NCI-H510A treated with DMSO at 0.1 percent for 48 hours (cell line): Measurements from ENCODE around the gene FILIP1.
"Not testable (repeated sequence)": the region's sequence is repeated elsewhere in the genome, so short reads cannot be mapped to it uniquely, and the experiment has no call there.

Source experiments
- DNase-seq: peaks from one replicate; lab custom pipeline; 2025; lab: John Stamatoyannopoulos, UW

FILIP1 gene

GRCh38 chr6:75449630-75450206 is 43.9 kb downstream of the FILIP1 start:
- no peak for DNase-seq

DNA sequence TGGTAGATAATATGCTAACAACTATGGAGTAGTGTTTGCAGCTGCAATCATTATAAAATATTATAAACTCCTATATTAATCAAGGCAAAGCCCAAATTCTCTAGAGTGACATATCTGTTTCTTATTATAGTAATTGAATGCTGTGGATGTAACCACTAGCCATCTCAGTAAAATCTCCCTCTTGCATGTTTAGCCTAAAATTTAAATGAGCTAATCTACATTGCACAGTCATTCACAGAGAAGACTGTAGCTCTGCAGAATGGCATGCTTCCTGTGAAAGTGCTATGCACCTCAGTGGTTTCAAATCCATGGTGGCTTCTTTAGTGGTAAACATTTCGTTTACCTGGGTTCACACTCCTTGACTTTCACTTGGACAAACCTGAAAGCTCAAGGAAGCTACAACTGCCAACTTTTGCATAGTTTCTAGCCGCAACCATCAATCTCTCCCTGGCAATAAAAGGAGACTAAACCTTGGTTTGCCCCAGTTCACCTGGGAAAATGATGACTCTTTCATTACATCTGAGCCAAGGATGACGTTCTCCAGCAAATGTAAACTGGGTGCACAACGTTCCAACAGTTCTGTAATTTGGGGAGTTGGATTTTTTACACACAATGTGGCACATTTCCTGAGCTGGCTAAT is 47.2 kb downstream of the FILIP1 start:
- no peak for DNase-seq

GRCh38 chr6:75445738-75446137 is 47.9 kb downstream of the FILIP1 start:
- no peak for DNase-seq

DNA sequence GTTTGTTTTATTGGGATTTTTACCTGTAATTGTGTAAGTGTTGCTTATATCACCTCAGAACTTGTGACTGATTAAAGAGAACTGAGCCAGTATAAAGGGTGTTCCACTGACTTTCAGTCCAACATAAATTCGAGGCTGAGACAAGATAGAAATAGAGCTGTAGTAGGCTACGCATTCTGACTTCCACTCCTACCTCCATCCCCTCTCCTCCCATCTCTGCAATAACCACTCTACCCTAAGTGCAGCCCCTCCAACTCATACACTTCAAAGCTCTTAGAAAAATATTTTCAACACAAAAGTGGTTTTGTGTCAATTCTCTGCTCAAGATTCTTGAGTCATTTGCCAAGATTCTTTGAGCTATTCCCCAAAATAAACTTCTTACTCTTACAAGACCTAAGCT is 48.7 kb downstream of the FILIP1 start:
- no peak for DNase-seq

GRCh38 chr6:75441883-75442282 is 51.7 kb downstream of the FILIP1 start:
- DNase-seq, result not testable (repeated sequence)

GRCh38 chr6:75441479-75441878 is 52.1 kb downstream of the FILIP1 start:
- DNase-seq, result not testable (repeated sequence)

DNA sequence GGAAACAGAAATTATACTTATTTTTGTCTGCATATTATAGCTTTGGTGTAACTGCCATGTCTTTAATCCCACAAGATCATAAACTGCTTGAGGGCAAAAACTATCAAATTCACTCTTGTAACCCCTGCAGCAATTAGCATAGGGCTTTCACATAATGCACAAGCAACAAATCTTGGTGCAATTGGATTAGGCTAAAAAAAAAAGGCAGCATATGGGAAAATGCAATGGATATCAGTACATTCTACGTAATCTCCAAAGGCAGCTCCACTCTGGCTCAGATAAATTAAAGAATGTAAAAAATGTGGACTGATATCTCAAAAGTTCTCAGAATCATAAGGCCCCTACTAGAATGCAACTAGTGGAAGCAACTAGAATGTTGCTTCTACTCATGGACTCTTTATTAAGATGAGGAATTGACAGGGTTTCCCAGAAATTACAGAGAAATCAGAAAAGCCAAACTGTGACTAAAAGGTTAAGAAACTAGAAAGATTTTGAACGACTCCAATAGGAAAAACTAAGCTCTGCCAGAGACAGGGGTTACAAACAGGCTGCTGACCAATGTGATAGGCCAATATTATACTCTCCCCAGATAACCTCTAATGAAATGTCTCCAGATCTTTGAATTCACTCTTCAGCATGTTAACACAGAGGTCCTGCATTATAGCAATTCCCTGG is 55.0 kb downstream of the FILIP1 start:
- DNase-seq, result no peak

GRCh38 chr6:75438013-75438431 is 55.6 kb downstream of the FILIP1 start:
- no peak for DNase-seq

DNA sequence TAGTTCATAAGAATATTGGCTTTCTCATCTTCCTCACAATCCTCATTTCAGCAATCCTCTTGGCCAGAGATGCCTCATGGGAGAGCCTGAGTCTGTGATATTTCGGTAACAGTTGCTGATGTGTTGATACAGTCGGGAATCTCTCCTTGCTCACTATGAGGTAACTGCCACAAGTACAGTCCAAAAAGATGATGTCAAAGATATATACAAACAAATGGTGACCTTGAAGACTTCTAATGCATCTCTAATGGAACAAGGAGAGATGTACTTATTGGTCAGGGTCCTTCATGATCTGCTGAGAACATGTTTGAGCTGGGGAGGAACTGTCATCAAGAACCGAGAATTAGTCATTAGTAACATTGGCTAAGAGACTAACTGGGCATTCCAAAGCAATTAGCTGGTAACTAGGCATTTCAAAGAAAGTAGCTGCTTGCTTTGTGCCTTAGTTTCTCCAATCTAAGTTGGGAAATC is 56.1 kb downstream of the FILIP1 start:
- DNase-seq, result no peak

DNA sequence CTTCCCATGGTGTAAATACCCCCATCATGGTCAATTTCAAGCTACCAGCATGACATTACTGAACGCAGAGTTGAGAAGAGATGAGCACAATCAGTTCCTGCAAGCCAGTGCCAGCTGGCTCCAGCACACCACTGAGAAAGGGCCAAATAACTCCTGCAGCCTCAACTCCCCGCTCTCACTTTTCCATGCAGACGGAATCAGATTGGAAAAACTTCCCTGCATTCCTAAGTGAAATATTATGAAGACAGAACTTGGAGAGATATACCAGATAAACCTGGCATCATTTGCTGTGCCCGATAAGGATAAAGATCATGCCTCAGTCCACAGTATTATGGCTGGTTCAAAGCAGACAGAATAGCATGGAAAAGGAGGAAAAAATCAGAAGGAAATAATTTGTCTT is 56.7 kb downstream of the FILIP1 start:
- DNase-seq, result no peak

GRCh38 chr6:75432809-75433208 is 60.8 kb downstream of the FILIP1 start:
- not testable (repeated sequence) for DNase-seq

GRCh38 chr6:75431379-75431778 is 62.2 kb downstream of the FILIP1 start:
- peak; percentile 11 for DNase-seq

DNA sequence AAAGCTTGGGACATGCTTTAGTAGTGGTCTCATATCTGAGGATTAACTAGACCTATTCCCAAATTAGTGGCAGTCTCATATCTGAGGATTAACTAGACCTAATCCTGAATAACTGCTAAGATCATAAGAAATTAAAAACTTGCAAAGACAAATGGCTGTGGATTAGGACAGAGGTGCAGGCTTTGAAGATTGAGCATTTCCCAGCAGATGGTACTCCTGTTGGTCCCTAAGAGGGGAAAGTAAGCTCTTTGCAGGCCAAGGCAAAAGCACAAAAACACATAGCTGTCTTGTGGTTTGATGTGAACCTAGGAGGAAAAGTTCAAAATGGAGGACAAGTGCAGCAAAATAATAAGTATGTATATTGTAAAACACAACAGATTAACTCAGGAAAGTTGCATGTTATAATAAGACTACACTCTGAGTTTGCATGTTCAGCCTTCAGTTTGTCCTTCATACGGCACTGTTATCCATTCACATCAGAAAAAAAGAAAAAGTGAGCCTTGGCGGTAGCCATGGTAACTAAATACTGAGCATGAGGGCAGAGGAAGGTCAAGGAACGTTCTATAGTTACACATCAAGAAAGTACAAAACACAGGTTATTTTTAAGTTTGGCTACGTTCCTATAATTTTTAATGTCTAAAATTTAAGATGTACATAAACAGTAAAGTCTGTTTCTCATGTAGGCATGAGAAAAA is 62.8 kb downstream of the FILIP1 start:
- DNase-seq, result no peak

DNA sequence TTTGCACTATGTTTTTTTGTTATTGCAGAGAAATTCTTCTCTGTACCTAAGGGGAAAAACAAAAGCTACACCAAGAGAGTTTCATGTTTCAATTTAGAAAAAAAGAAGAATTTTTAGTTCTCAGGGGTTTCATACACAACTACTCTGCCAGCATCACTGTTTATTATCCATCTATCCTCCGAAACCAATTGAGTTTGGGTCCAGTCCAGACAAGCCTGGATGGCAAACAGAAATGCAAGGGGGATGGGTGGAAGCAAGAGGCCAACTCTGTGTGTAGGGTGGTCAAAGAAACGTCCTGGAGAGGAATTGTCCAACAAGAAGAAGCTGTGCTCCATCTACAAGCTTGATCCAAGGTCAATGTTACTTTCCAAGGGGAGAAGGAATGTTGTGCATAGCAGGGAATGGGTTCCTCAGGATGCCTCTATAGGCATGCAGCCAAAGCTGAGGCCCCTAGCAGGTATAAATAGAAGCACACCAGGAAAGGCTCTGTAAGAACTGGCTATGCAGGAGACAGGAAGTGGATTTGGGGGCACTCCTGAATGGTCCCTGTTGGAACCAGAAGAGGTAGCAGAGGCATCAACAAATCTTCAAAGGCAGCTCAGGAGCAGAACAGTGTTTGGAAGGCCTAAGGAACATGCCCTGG is 64.4 kb downstream of the FILIP1 start:
- no peak for DNase-seq

- DNase-seq, result no peak
Observed at GRCh38 chr6:75428204-75428603, 65.4 kb downstream of the FILIP1 start.

GRCh38 chr6:75427329-75427728 is 66.3 kb downstream of the FILIP1 start:
- DNase-seq, result no peak

DNA sequence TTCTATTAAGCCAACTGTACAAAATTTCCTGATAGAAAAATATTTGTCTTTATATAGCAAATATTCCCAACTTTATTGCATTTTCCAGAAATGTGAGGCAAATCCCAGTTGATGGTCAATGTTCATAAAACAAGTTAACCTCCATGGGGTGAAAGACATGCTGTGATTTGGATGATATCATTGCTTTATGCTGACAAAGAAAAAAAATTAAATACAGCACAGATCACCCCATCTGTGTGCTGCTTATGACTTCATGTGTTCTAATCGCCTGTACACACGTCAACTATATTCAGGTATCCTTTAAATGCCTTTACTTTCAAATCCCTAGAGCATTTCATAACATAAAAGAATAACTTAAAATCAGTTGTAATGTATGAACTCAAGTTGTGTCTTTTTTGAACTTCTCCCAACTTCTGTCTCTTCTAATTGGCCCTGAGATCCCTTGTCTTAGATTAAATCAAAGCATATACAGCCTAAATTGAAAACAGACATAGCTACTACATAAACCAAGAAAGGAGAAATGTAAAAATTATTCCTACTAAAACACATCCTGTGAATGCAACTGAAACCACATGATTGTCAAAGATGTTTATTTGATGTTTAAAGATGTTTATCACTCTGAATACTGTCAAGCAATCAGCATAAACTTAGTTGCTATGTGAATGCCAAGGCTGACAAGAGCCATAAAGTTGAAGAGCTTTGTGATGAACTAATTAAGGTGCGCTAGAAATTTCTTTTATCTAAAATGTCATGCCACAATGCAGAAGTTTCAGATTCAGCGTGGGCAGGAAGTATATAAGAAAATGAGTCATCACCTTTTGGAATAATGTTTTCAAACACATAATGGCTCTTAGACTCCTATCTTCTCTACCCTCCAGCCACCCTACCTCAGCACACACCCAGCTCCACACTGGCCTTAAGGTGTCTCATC is 68.7 kb downstream of the FILIP1 start:
- no peak for DNase-seq

DNA sequence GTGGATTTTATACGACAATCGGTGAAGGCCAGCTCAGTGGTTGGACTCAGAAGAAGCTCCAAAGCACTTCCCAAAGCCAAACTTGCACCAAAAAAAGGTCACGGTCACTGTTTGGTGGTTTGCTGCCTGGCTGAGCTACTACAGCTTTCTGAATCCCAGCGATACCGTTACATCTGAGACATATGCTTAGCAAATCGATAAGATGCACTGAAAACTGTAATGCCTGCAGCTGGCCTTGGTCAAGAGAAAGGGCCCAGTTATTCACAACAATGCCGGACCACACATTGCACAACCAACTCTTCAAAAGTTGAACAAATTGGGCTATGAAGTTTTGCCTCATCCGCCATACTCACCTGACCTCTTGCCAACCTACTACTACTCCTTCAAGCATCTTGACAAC is 70.2 kb downstream of the FILIP1 start:
- DNase-seq, result no peak

DNA sequence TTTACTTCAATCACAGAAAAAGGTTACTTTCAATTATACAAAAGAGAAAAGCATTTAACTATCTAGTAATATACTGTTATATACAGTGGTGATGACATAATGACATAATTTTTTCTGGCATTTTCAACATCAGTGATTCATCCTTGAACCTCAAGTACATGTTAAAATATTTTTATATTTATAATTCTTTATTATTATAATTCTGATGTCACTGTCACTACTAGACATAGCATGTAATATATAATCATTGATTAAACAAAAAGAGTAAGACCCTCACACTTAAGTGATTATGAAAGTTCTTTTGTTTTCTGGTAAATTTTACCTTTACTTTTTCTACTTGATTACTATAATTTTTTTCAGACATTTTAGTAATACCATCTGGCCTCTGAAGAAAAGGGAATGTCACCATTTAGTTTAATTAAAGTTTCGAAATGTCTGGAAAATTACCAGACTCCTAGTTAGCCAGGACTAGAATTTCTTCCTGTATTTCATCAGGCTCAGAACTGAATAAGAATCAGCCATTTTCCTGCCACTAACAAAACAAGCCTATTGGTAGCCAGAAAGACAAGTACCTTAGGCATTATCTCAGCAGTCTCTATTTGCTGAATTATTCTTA is 71.5 kb downstream of the FILIP1 start:
- no peak for DNase-seq

DNA sequence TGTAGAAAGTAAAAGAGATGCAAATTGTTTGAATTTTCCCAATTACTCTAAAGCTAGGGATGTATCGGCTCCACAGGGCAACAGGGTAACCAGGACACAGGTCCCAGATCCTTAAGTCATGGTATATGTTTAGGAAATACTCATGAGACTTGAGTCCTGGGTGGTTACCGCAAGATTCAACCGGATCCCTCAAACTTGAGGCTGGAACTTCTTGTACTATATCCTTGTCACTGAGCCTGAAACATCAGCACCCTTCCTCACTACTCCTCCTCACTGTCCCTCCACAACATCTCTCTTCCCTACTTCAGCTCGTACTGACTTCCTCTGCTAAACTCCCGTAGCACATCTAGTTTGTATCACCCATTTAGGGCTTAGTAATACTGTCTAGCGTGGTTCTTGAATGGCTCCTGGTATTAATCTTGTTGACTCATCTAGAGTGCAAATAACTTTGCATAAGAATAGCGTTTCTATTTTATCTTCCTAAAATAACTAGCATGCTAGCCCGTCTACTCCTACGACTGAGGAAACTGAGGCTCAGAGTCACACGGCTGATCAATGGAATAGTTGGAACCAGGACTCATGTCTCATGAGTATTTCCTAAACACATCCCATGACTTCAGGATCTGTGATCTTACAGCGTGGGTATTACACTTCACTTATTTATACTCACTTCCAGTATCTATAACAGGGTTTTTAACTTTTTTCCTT is 72.1 kb downstream of the FILIP1 start:
- no peak for DNase-seq
